ENCODE data around the gene PIGB.

GRCh38 chr15:55344206-55344605 lies 25.2 kb downstream of the PIGB start:
- TF ChIP-seq CTCF (IDR thresholded peaks at IDR 0.05) (no peak), MAX (CRISPR knock-in tag; IDR thresholded peaks at IDR 0.05) (no peak), ZNF281 (CRISPR knock-in tag; IDR thresholded peaks at IDR 0.05) (no peak), USF2 (CRISPR knock-in tag; IDR thresholded peaks at IDR 0.05) (no peak), ZNF317 (CRISPR knock-in tag; IDR thresholded peaks at IDR 0.05; ENCODE audit: borderline replicate concordance, low read depth) (no peak), JAZF1 (CRISPR knock-in tag; IDR thresholded peaks at IDR 0.05) (no peak), ZMAT4 (CRISPR knock-in tag; IDR thresholded peaks at IDR 0.05) (no peak), ZBTB21 (CRISPR knock-in tag; IDR thresholded peaks at IDR 0.05; ENCODE audit: borderline replicate concordance) (no peak), ZNF138 (CRISPR knock-in tag; conservative IDR thresholded peaks at IDR 0.05) (no peak), RELA (CRISPR knock-in tag; IDR thresholded peaks at IDR 0.05; ENCODE audit: borderline replicate concordance) (no peak)

Measured in WTC11 (cell line).